Fibroblast of pulmonary artery (primary cell): ENCODE results near the gene ARHGAP6.

Experiments
- DNase-seq: peaks from one replicate; pipeline ENCODE4 v3.0.0-alpha.2; 2010; ENCODE audit warnings: low read depth
- H3K4me3 ChIP-seq: replicated peaks from 2 replicates; pipeline ENCODE4 v1.5.1; 2011; ENCODE audit warnings: low read depth, mild to moderate bottlenecking, control low read depth, low read length, moderate library complexity
- CTCF ChIP-seq: IDR thresholded peaks from 2 replicates; pipeline ENCODE4 v1.5.1; 2011; ENCODE audit warnings: mild to moderate bottlenecking, control low read depth, low read length, inconsistent platforms; ENCODE audit errors: missing control alignments

The ARHGAP6 gene

DNA sequence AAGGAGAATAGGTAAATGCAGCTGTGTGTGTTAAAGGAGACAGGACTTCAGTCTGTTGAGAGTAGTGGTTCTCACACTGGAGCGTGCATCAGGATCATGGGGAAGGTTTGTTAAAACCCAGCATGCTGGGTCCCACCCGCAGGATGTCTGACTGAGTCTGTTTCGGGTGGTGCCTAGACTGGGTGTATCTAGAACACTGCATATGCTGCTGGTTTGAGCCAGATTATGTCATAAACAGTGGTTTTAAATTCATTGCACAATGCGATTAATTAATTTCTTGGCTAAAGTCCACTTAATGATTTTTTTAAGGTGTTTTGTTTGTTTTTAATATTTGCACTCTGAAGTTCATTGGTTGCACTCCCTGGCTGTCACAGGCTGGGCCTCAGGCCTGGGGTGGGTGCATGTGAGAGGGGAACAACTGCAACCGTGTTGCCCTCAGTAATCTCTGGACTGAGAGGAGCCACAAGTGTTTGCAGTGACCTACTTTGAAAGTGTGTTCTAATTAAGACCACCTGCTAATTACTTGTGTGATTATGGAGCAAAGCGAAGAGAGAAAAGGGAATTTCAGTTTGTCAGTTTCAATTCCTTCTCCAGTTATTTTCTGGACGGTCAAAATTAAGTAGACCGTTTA, 546.3 kb downstream of the ARHGAP6 start:
- DNase-seq, result no peak
- no peak for TF ChIP-seq CTCF
- H3K4me3 ChIP-seq, result no peak overlapping the region

GRCh38 chrX:11117745-11118144, 548.0 kb downstream of the ARHGAP6 start:
- H3K4me3 ChIP-seq, result no peak overlapping the region
- DNase-seq, result no peak
- no peak for TF ChIP-seq CTCF

GRCh38 chrX:11113731-11114130, 552.0 kb downstream of the ARHGAP6 start:
- DNase-seq, result peak; percentile 3
- no peak for TF ChIP-seq CTCF
- no peak overlapping the region for H3K4me3 ChIP-seq

DNA sequence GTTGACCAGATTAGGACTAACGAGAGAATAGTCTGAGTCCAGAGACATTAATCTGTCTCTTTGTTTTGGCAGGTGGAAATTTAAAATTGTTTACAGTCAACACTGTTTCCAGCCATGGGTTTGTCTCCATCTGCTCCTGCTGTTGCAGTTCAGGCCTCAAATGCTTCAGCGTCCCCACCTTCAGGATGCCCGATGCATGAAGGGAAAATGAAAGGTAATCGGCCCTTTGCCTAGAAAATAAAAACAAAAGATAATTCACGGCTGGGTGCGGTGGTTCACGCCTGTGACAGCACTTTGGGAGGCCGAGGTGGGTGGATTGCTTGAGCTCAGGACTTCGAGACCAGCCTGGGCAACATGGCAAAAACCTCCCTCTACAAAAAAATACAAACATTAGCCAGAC, 553.8 kb downstream of the ARHGAP6 start:
- TF ChIP-seq CTCF, result no peak
- peak overlapping the region; percentile 78 for H3K4me3 ChIP-seq
- DNase-seq, result no peak

DNA sequence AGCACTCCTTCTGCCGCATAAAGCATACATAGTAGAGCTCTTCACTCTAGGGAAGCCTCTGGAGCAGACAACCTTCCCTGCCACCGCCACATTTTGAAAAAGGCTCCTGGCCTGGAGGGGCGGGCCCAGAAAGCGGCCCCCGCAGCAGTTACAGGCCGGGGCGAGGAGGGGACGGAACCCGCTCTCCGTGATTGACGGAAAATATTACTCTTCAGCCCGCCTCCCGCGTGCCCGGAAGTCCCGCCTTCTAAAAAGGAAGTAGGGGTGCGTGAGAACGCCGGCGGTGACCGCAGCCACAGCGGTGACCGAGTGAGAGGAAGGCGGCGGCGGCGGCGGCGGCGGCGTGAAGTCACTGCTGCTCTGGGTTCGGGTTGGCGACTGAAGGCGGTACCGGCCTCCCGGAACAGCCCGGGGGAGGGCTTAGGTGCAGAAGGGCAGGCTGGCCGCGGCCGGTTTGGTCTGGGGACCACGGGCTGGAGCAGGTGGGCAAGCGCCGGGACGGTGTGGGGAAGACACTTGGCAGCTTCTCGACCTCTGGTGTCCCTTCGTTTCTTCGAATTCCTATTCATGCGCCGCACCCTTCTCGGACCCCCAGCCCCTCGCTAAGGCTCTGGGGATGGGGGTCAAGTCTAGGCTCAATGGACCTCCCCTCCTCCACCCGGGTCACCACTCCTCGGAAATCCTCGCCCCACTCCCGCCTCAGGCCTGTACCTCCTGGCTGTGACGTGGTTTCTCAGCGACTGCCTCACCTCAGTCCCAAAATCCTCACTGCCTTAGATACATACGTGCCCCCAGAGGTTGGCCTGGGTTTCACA, 554.5 kb downstream of the ARHGAP6 start, which contains the start of gene HCCS:
TSS of gene HCCS (plus strand) at position 296 of the 815 bp plus-strand sequence. CDS start 729 bp downstream, outside the sequence.
- TF ChIP-seq CTCF, result no peak
- peak within 1 kb of the TSS; percentile 78 for H3K4me3 ChIP-seq
- peak; percentile 80 for DNase-seq

DNA sequence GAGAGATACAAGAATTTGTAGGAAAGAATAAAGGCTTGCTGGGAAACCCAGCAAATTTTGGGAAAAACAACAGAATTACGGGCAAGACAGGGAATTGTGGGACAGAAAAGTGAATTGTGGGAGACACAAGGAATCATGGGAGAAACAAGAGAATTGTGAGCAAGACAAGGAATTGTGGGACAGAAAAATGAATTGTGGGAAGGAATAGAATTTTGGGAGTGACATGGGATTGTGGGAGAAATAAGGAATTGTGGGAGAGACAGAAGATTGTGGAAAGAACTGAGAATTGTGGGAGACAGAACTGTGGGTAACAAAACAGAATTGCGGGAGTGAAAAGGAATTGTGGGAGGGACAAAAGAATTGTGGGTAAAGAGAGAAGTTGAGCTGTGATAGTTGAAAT, 555.8 kb downstream of the ARHGAP6 start:
- DNase-seq, result no peak
- no peak overlapping the region for H3K4me3 ChIP-seq
- no peak for TF ChIP-seq CTCF
